GM21576 (cell line): ENCODE results near the gene WASHC4.
"Not testable (repeated sequence)": the region's sequence is repeated elsewhere in the genome, so short reads cannot be mapped to it uniquely, and the experiment has no call there.

Experiments
- ATAC-seq: cut with Tn5 transposase; IDR thresholded peaks from one replicate; pipeline ENCODE4 v1.9.1; 2021; ENCODE audit warnings: mild to moderate bottlenecking, moderate library complexity; ENCODE audit not compliant: unreplicated experiment

Gene WASHC4

GRCh38 chr12:105164068-105164467 lies 56.5 kb downstream of the WASHC4 start:
- no peak for ATAC-seq

GRCh38 chr12:105166736-105167135 lies 59.2 kb downstream of the WASHC4 start:
- no peak for ATAC-seq

- no peak for ATAC-seq
Observed at GRCh38 chr12:105167346-105167745, 59.8 kb downstream of the WASHC4 start.

GRCh38 chr12:105168006-105168405 lies 60.5 kb downstream of the WASHC4 start:
- no peak for ATAC-seq

GRCh38 chr12:105170139-105170538 lies 62.6 kb downstream of the WASHC4 start:
- ATAC-seq, result no peak

- no peak for ATAC-seq
Observed at GRCh38 chr12:105171691-105172436, 64.3 kb downstream of the WASHC4 start.

- no peak for ATAC-seq
Observed at GRCh38 chr12:105175397-105175990, 68.0 kb downstream of the WASHC4 start.

GRCh38 chr12:105177208-105177607 lies 69.7 kb downstream of the WASHC4 start:
- ATAC-seq, result no peak

GRCh38 chr12:105179114-105179513 lies 71.6 kb downstream of the WASHC4 start:
- ATAC-seq, result not testable (repeated sequence)

GRCh38 chr12:105183406-105183805 lies 75.9 kb downstream of the WASHC4 start:
- ATAC-seq, result not testable (repeated sequence)

GRCh38 chr12:105183976-105184375 lies 76.4 kb downstream of the WASHC4 start:
- not testable (repeated sequence) for ATAC-seq

- ATAC-seq, result no peak
Observed at GRCh38 chr12:105189293-105189692, 81.8 kb downstream of the WASHC4 start.

GRCh38 chr12:105190530-105190929 lies 83.0 kb downstream of the WASHC4 start:
- no peak for ATAC-seq

- no peak for ATAC-seq
Observed at GRCh38 chr12:105192624-105193225, 85.2 kb downstream of the WASHC4 start.

GRCh38 chr12:105194947-105195346 lies 87.4 kb downstream of the WASHC4 start:
- ATAC-seq, result no peak

GRCh38 chr12:105196090-105196489 lies 88.6 kb downstream of the WASHC4 start:
- ATAC-seq, result no peak

- ATAC-seq, result no peak
Observed at GRCh38 chr12:105198961-105199360, 91.4 kb downstream of the WASHC4 start.

- ATAC-seq, result no peak
Observed at GRCh38 chr12:105200385-105200784, 92.9 kb downstream of the WASHC4 start.

- no peak for ATAC-seq
Observed at GRCh38 chr12:105201299-105201698, 93.8 kb downstream of the WASHC4 start.

GRCh38 chr12:105202202-105202601 lies 94.7 kb downstream of the WASHC4 start:
- no peak for ATAC-seq

GRCh38 chr12:105204127-105204526 lies 96.6 kb downstream of the WASHC4 start:
- ATAC-seq, result no peak

GRCh38 chr12:105204916-105205315 lies 97.4 kb downstream of the WASHC4 start:
- no peak for ATAC-seq
